ENCODE measurements around the gene MLANA. TPM values are rescaled to one million over a fixed set of nuclear protein-coding genes. Genes with fewer than 3 reads are reported as not detected.
"Not testable (repeated sequence)": the region's sequence is repeated elsewhere in the genome, so short reads cannot be mapped to it uniquely, and the experiment has no call there.

MLANA gene
- total RNA-seq, 4 donors from 2014 or later = not detected

GRCh38 chr9:5879419-5880181, 11.1 kb upstream of the MLANA start:
- WGBS, 2 donors = 39 to 55% methylated on average over 10 of the region's 10 CpGs
- no peak overlapping the region for H3K4me3 ChIP-seq

GRCh38 chr9:5882244-5883012, 8.3 kb upstream of the MLANA start:
- intact Hi-C loops (cut with DNase I) = loop anchor here (10.0 kb wide), 1 partner anchor 422 kb away; no protein-coding TSS in a partner anchor
- not testable (repeated sequence) for DNase-seq, H3K4me3 ChIP-seq, H3K36me3 ChIP-seq, H3K9me3 ChIP-seq, H3K27me3 ChIP-seq, H3K27ac ChIP-seq
- WGBS, 2 donors = 92 to 99% methylated on average over 5 of the region's 5 CpGs
- peaks cover 3 to 41% (median 6%) of the 10 kb centered on the region in 3 donors for H3K4me1 ChIP-seq

More at GRCh38 chr9:5879419-5880181, 11.1 kb upstream of the MLANA start:
- Histone ChIP-seq H3K4me1 (peaks cover 3 to 28% (median 3%) of the 10 kb centered on the region in 3 donors), H3K36me3 (peaks cover 0 to 3% (median 0%) of the 10 kb centered on the region in 3 donors), H3K27ac (no peak overlapping the region), H3K9me3 (no peaks in the 10 kb centered on the region), H3K27me3 (no peaks in the 10 kb centered on the region)
- TF ChIP-seq CTCF (IDR thresholded peaks at IDR 0.05) = no peak
- TF ChIP-seq POLR2A (IDR thresholded peaks at IDR 0.05) = no peak
- DNase-seq = no peak
- intact Hi-C loops (cut with DNase I) = loop anchor here (10.0 kb wide), 1 partner anchor 425 kb away; no protein-coding TSS in a partner anchor

- no peaks in the 10 kb centered on the region for H3K9me3 ChIP-seq
- peaks cover 3 to 36% (median 6%) of the 10 kb centered on the region in 3 donors for H3K4me1 ChIP-seq
- peak overlapping the region in 3 of 4 donors; percentile 33 to 45 (median 34) for H3K27ac ChIP-seq
- no peak overlapping the region for H3K4me3 ChIP-seq
- WGBS, 2 donors = 42 to 48% methylated on average over 7 to 8 of the region's 9 CpGs
- no peaks in the 10 kb centered on the region for H3K27me3 ChIP-seq
- H3K36me3 ChIP-seq = no peaks in the 10 kb centered on the region
- TF ChIP-seq POLR2A (IDR thresholded peaks at IDR 0.05) (no peak), CTCF (IDR thresholded peaks at IDR 0.05) (no peak)
- DNase-seq = no peak
- intact Hi-C loops (cut with DNase I) = loop anchor here (10.0 kb wide), 1 partner anchor 421 kb away; no protein-coding TSS in a partner anchor
Observed at GRCh38 chr9:5884191-5884590, 6.5 kb upstream of the MLANA start.

- Histone ChIP-seq H3K4me3 (no peak overlapping the region), H3K4me1 (peaks cover 0 to 29% (median 6%) of the 10 kb centered on the region in 3 donors), H3K36me3 (no peaks in the 10 kb centered on the region), H3K27ac (no peak overlapping the region), H3K27me3 (no peaks in the 10 kb centered on the region), H3K9me3 (no peaks in the 10 kb centered on the region)
- WGBS, 2 donors = 38 to 56% methylated on average over 5 to 8 of the region's 8 CpGs
- DNase-seq = no peak
- no peak for TF ChIP-seq POLR2A (IDR thresholded peaks at IDR 0.05)
- TF ChIP-seq CTCF (IDR thresholded peaks at IDR 0.05) = peak; percentile 51 to 89 (median 78)
- intact Hi-C loops (cut with DNase I) = loop anchor here (5.0 to 10.0 kb wide), 2 partner anchors 166 to 418 kb away; no protein-coding TSS in a partner anchor
Observed at GRCh38 chr9:5886114-5886939, 4.4 kb upstream of the MLANA start.

- intact Hi-C loops (cut with DNase I) = no loop called here
- H3K9me3 ChIP-seq = no peaks in the 10 kb centered on the region
- no peak for DNase-seq
- TF ChIP-seq CTCF (IDR thresholded peaks at IDR 0.05) = no peak
- no peak for TF ChIP-seq POLR2A (IDR thresholded peaks at IDR 0.05)
- no peak overlapping the region for H3K4me3 ChIP-seq
- no peaks in the 10 kb centered on the region for H3K27me3 ChIP-seq
- WGBS, 2 donors = 67 to 71% methylated on average over 7 of the region's 7 CpGs
- H3K4me1 ChIP-seq = no peaks in the 10 kb centered on the region
- H3K36me3 ChIP-seq = peaks cover 0 to 16% (median 0%) of the 10 kb centered on the region in 3 donors
- H3K27ac ChIP-seq = no peak overlapping the region
Observed at GRCh38 chr9:5892456-5893133, 1.9 kb downstream of the MLANA start.
